Testis (tissue), 2 donors: Measurements from ENCODE around the gene PPP6C.

Experiments used
- POLR2A ChIP-seq: fragments of 450-650 bp; IDR thresholded peaks from one replicate; pipeline ENCODE4 v1.6.1; 2017; ENCODE audit warnings: antibody characterized with exemption, mild to moderate bottlenecking, moderate library complexity
- TF ChIP-seq, protein P1 (sequence below), 3 experiments: fragments of 450-650 bp in 2 of 3; fragments of 200-600 bp in 1 of 3; sonication (generic) in 1 of 3; IDR thresholded peaks; one replicate each; pipeline ENCODE4 v1.5.1; 2016 to 2019; ENCODE audit warnings: antibody characterized with exemption in 3 of 3, mild to moderate bottlenecking in 2 of 3, moderate library complexity in 1 of 3

DNA sequence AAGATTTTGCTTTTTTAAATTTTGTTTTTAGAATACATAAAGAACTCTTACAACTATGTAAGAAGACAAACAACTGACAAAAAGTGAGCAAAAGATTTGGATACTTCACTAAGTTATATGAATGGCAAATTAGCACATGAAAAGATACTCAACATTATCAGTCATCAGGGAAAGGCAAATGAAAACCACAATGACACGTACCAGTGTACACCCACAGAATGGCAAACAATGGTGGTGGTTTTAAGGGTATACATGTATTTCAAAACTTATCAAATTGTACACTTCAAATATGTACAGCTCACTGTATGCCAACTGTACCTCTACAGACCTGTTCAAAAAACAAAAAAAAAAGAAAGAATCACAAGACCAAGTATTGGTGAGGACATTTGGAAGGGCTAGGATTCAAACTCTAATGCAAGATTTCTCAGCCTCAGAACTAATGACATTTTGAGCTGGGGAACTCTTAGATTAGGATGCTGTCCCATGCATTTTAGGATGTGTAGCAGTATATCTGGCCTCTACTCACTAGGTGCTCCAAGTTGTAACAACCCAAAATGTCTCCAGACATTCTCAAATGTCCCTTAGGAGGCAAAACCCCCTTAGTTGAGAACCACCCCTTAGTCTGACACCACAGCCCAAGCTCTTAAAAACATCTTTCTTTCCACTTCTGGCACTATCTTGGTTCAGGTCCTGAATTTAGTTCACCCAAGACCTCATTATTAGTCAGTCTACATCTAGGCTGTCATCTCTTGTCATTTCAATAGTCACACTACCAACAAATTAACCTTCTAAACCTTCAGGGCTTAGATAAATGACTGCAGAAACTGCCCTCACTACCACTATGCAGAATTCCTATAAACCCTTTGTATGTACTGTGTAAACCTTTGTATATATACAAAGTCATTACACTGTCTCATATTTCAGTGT, 55.9 kb downstream of the PPP6C start:
- TF ChIP-seq, protein P1, sequence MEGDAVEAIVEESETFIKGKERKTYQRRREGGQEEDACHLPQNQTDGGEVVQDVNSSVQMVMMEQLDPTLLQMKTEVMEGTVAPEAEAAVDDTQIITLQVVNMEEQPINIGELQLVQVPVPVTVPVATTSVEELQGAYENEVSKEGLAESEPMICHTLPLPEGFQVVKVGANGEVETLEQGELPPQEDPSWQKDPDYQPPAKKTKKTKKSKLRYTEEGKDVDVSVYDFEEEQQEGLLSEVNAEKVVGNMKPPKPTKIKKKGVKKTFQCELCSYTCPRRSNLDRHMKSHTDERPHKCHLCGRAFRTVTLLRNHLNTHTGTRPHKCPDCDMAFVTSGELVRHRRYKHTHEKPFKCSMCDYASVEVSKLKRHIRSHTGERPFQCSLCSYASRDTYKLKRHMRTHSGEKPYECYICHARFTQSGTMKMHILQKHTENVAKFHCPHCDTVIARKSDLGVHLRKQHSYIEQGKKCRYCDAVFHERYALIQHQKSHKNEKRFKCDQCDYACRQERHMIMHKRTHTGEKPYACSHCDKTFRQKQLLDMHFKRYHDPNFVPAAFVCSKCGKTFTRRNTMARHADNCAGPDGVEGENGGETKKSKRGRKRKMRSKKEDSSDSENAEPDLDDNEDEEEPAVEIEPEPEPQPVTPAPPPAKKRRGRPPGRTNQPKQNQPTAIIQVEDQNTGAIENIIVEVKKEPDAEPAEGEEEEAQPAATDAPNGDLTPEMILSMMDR (IDR thresholded peaks at IDR 0.05), result no peak
- no peak for TF ChIP-seq POLR2A
